GM06990 (cell line): ENCODE measurements around the gene SLC39A3.

Source experiments
- DNase-seq: peaks from one replicate; pipeline ENCODE4 v3.0.0-alpha.2; 2011; ENCODE audit not compliant: insufficient read length; ENCODE audit errors: extremely low read depth
- H3K27me3 ChIP-seq: replicated peaks from 2 replicates; pipeline ENCODE4 v1.6.0; 2011; ENCODE audit warnings: low read length; ENCODE audit not compliant: control insufficient read depth, insufficient read depth
- H3K36me3 ChIP-seq: 2 replicates; pipeline ENCODE4 v1.5.1; 2011; ENCODE audit warnings: low read length; ENCODE audit not compliant: control insufficient read depth, insufficient read depth
- H3K4me3 ChIP-seq: replicated peaks from 2 replicates; pipeline ENCODE4 v1.5.1; 2011; ENCODE audit warnings: low read depth, mild to moderate bottlenecking, control low read depth, low read length
- CTCF ChIP-seq: IDR thresholded peaks from 2 replicates; pipeline ENCODE4 v1.5.1; 2011; ENCODE audit warnings: low read length, control low read depth, mild to moderate bottlenecking, inconsistent platforms; ENCODE audit not compliant: insufficient read depth, poor library complexity, severe bottlenecking

Gene SLC39A3

DNA sequence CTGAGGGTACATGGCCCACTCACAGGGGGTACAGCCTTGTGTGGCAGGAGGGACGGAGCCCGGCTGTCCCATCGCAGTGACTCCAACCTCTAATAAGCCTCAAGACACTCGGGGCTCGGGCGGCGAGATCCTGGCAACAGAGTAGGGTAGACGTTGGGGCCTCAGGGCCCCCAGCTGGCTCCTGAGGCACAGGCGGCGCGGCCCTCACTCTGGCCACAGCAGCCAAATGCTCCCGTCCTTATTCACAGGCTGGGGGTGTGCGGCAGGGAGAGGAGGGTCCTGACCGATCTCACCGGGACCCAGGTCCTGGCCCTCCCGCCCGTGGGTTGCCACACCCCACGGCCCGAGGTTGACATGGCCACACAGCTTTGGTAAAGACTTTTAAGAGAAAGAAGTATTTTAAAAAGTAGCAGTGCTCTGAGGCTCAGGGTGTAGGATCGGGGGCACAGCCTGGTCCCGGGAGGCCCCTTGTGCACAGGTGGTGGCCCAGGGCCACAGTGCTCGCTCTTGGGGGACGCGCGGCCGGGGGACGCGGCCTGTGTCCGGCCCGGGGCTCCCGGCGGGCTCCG lies 7.6 kb downstream of the SLC39A3 start:
- TF ChIP-seq CTCF, result no peak
- H3K27me3 ChIP-seq, result no peaks in the 10 kb centered on the region
- DNase-seq, result no peak
- H3K36me3 ChIP-seq, result peaks cover 30% of the 10 kb centered on the region
- no peak overlapping the region for H3K4me3 ChIP-seq

GRCh38 chr19:2731181-2731995 lies 8.4 kb downstream of the SLC39A3 start:
- no peaks in the 10 kb centered on the region for H3K27me3 ChIP-seq
- DNase-seq, result no peak
- no peak overlapping the region for H3K4me3 ChIP-seq
- H3K36me3 ChIP-seq, result peaks cover 21% of the 10 kb centered on the region
- TF ChIP-seq CTCF, result no peak

DNA sequence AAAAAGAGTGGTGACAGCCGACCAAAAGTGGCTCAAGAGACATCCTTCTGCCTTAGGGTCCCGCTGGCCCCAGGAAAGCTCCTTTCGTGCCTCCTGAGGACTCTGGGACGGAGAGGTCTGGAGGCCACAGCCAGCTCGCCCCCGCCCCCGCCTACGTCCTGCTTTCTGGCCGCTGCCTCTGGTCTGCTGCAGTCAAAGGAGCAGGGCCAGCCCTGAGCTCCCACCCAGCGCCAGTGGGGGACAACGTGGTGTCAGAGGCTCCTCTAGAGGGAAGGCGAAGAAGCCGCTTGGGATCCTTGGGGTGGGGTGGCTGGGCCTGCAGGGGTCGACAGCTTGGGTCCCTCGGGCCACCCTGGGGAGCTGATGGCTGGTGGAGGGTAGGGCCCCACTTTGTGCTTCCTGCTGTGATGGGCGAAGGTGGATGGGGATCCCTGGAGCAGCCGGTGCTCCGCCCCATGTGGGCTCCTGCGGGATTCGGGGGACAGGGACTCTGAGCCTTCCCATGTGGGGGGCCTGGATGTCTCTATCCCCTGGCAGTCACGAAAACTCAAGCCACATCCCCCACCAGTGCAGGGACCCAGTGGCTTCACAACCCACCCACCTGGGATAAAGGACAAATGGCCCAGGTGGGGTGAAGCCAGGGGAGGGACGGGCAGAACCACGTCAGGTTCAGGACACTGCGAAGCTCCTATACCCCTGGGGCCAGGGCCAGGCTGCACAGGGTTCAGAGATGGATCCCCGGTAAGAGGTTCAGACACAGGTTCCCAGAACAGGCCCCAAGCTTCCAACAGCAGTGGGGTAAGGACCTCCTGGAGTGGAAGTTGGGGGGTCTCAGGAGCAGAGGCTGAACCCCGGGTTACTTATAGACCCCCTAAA lies 9.6 kb downstream of the SLC39A3 start:
- DNase-seq, result no peak
- H3K27me3 ChIP-seq, result no peaks in the 10 kb centered on the region
- no peak overlapping the region for H3K4me3 ChIP-seq
- H3K36me3 ChIP-seq, result peaks cover 11% of the 10 kb centered on the region
- no peak for TF ChIP-seq CTCF

GRCh38 chr19:2728783-2729387 lies 10.9 kb downstream of the SLC39A3 start:
- Histone ChIP-seq H3K36me3 (no peaks in the 10 kb centered on the region; the same call in none of the 2 replicates), H3K27me3 (no peaks in the 10 kb centered on the region), H3K4me3 (no peak overlapping the region)
- TF ChIP-seq CTCF, result no peak
- no peak for DNase-seq

- Histone ChIP-seq H3K27me3 (no peaks in the 10 kb centered on the region), H3K4me3 (no peak overlapping the region), H3K36me3 (no peaks in the 10 kb centered on the region; the same call in 1 of the 2 replicates)
- no peak for TF ChIP-seq CTCF
- DNase-seq, result no peak
These were observed 12.2 kb downstream of the SLC39A3 start for GRCh38 chr19:2727640-2727944.
